HS-27A (cell line): Measurements from ENCODE around the gene EEF1AKMT1.

Experiments
- DNase-seq: peaks from one replicate; pipeline ENCODE4 v3.0.0-alpha.2; 2012; ENCODE audit warnings: low read depth, missing footprints

EEF1AKMT1 gene

DNA sequence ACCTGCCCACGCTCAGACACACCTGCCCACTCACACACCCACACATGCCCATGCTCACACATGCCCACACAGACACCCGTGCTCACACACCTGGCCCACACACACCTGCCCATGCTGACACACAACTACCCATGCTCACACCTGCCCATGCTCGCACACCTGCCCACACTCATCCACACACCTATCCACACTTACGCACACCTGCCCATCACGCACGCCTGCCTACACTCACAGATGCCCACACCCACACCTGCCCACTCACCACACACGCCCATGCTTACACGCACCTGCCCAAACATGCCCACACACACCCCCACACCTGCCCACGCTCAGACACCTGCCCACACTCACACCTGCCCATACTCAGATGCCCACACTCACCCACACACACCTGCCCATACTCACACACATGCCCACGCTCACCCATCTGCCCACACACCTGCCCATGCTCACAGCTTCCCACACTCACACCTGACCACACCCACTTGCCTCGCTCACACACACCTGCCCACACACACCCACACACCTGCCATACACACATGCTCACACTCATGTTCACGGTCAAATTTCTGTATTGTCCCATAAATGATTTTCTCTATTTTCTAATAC, 54.7 kb downstream of the EEF1AKMT1 start:
- no peak for DNase-seq

DNA sequence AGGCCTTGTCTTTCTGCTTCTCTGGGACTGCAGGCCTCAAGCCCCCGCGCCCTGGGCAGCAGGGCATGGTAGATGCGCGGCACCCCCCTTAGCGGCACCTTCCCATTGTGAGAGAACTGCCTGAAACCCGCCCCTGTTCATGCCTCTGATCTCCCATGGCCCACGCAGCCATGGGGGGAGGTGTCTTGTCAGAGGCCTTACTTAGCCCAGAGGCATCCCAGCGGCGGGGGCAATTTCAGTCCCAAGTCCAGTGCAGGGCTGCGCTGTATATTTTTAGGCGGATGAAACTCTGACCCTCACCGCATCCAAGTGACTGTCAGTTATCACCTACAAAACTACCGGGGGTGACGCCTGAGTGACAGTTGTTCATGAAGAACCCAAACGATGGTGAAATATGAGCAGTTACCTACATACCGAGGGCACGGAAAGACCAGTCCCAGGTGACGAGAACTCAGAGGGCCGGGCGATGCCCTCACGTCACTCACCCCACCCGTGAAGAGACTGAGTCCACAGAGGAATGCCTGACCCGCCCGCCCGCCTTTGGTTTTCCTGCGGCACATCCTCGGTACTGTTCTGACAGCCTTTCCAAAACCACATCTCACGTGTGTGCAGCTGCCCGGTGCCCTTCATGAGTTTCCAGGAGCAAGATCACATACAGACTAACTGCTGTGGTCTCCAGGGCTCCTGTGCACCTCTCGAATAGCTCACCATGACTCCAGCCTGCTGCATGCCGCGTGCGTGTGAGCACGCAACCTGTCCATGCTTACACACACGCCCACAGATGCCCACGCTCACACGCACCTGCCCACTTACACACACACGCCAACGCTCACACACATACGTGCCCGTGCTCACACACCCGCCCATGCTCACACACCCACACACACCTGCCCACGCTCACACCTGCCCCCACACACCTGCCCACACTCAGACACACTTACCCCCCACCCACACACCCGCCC, 55.9 kb downstream of the EEF1AKMT1 start:
- no peak for DNase-seq

GRCh38 chr13:20716951-20717350, 56.8 kb downstream of the EEF1AKMT1 start:
- DNase-seq: no peak

GRCh38 chr13:20715330-20715712, 58.4 kb downstream of the EEF1AKMT1 start:
- DNase-seq: no peak

- DNase-seq: no peak
Measured at GRCh38 chr13:20714563-20715329, 59.0 kb downstream of the EEF1AKMT1 start.

- DNase-seq: no peak
Measured at GRCh38 chr13:20714161-20714560, 59.6 kb downstream of the EEF1AKMT1 start.

DNA sequence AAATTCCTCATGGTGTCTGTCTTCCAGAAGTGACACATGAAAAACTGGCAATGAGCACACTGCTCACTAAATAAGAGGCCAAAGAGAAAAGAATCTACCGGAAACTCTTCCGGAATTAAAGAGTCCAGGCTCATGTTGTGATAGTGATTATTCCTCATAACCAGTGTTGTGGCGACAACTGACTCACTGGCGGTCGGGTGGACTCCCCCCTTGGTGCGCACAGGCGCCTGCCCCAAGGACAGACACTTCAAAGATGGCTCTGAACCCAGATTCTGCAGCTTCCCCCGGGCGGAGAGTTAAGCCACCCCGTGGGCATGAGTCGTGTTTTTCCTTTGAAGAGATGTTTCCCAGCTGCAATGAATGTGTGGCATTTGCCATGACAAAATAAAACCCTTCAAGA, 60.0 kb downstream of the EEF1AKMT1 start:
- DNase-seq: peak; percentile 30

- DNase-seq: no peak
Measured at GRCh38 chr13:20713014-20713376, 60.8 kb downstream of the EEF1AKMT1 start.

- no peak for DNase-seq
Measured at GRCh38 chr13:20711301-20712044, 62.3 kb downstream of the EEF1AKMT1 start.

DNA sequence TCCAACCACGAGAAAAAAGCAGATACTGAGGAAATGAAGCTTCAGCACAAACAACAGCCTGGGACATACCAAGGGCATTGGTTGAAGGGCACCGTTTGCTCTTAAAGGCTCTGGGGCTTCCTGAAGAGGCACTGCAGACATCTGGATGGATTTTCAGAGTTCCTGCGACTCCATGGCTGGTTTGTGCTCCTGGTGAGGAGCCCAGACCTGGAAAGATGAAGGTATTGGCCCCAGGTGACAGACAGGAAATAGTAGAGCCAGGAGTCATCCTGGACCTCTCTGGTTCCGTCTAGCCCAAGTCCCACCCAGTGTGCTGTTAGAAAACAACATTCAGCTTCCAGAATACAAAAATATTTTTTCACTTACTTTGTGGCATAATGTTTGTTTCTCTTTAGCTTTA, 64.0 kb downstream of the EEF1AKMT1 start:
- DNase-seq: no peak

DNA sequence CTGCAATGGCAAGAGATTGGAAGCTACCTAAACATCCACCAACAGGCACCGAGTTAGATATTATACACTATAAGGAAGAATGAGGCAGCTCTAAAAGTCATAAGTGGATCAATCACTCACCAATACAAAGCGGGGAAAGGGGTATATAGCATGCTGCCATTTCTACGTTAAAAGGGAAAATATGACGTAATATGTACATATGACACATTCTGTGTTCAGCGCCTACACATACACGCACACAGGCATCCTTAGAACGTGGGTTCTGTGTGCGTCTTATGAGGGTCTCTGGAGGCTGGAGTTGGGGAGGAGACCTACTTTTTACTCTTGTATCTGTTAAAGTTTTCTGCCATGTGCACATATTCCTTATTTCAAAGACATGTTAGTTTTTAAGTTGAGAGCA, 64.4 kb downstream of the EEF1AKMT1 start:
- no peak for DNase-seq

DNA sequence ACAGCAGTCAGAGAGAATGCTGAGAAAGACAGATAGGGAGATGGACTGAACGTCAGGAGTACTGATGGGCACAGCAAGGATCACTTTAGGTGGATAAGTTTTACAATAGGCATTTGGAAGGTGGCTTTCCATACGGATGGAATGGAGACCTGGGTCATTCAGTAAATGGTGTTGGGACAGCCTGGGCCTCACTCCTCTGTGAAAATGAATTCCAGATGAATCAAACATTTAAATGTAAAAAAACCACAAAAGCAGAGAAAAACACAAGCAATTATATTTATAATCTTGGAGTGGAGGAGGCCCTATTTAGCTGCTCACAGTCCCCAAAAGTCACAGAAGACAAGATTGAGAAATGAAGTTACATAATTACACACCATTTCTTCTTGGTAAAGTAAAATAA, 65.5 kb downstream of the EEF1AKMT1 start:
- no peak for DNase-seq

DNA sequence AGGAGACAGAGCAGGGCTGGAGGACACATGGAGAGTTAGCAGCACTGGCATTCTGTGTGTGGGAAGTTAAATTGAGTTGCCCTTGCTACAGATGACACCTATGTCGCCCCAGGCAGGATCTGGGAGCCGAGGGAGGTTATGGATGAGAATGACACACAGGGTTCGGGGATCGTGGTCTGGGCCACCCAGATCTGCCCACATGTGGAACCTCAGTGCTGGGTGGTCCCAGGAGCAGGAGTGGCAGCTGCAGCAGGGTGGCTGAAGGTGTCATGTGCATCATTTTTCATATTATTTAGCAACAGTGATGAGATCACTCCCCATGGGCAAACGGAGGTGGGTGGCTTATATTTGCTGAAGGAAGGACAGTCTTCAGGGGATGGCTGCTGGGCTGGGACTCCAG, 67.1 kb downstream of the EEF1AKMT1 start:
- DNase-seq: no peak

- no peak for DNase-seq
Measured at GRCh38 chr13:20704459-20705069, 69.2 kb downstream of the EEF1AKMT1 start.

GRCh38 chr13:20703780-20704458, 69.8 kb downstream of the EEF1AKMT1 start:
- no peak for DNase-seq

DNA sequence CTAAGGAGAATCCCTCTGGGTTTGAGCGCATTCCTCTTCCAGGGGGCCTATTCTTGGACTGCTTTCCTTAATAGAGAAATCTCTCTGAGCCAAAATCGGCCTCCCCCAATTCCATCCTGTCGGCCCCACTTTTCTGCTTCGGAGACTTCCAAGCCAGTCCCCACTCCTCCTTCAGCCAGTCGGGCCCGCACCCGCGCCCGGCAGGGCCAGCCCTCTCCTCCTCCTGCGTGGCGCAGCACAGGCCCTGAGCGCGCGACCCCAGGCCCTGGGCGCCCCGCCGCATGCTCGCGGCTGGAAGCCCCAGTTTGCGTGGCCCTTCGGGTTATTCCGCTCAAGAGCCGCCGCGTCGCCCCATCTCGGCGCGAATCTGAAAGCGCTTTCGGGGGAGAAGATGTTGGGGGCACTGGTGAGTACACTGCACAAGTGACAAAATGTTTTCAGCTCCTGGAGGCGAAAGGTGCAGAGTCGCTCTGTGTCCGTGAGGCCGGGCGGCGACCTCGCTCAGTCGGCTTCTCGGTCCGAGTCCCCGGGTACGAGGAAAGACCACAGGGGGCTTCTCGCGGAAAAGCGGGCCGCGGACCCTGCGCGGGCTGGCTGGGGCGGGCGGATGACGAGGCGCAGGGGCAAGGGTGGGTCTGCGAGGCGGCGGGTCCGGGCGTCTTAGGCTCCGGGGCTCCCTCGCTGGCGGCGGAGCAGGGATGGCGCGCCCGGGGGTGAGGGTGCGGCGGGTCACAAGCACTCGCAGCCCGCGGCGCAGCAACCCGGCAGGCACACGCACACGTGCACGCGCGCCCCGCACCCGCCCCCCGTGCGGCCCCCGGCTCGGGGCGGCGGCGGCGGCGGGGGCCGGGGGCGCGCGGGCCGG, 70.6 kb downstream of the EEF1AKMT1 start, which contains the start of gene IL17D:
Gene IL17D, plus strand, starts transcription at position 785 of the 865 bp plus-strand sequence. CDS start 303 bp downstream, outside the sequence.
- DNase-seq: no peak

DNA sequence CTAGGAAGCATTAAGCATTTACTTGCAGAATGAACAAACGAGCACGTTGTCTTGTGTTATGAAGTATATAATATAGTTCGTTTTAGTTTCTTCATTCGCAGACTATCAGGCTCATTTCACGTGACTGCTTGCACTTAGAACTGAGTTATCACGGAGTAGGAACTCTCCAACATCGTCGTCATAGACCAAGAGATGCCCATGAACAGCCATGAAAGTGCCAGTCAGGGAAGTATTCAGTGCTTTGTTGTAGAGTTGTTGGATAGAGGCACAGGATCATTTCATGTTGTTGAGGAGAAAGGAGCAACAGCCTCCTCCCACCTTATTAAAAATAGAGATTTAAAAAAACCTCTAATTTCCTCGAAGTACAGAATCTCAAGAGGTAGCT, 71.2 kb downstream of the EEF1AKMT1 start:
- DNase-seq: no peak

GRCh38 chr13:20701461-20701860, 72.3 kb downstream of the EEF1AKMT1 start:
- no peak for DNase-seq

DNA sequence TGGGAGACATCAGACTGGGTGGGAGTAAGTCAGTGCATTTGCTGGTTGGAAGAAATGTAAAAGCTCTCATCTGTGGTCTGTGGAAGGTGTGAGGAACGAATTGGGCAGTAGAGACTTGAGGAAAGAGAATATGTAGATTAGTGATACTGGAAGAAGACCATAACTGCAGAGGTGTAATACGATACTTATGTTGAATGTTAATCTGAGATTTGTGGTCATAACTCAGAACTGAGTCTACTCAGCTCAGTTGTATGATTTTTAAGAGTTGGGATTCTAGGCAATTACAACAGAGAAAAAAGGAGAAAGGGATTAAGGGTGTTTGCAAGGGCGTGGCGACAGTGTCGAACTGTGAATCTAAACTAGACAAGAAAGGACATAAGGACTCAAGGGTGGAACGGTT, 73.5 kb downstream of the EEF1AKMT1 start:
- no peak for DNase-seq

GRCh38 chr13:20699715-20700114, 74.0 kb downstream of the EEF1AKMT1 start:
- no peak for DNase-seq
